GM04504 (cell line): ENCODE measurements around the gene GPBAR1.
A peak's percentile ranks its signal among the peaks of the same experiment; 100 is the strongest.

Source experiments
- DNase-seq: peaks from one replicate; pipeline ENCODE4 v3.0.0-alpha.2; 2012; ENCODE audit warnings: low read depth

Gene GPBAR1

DNA sequence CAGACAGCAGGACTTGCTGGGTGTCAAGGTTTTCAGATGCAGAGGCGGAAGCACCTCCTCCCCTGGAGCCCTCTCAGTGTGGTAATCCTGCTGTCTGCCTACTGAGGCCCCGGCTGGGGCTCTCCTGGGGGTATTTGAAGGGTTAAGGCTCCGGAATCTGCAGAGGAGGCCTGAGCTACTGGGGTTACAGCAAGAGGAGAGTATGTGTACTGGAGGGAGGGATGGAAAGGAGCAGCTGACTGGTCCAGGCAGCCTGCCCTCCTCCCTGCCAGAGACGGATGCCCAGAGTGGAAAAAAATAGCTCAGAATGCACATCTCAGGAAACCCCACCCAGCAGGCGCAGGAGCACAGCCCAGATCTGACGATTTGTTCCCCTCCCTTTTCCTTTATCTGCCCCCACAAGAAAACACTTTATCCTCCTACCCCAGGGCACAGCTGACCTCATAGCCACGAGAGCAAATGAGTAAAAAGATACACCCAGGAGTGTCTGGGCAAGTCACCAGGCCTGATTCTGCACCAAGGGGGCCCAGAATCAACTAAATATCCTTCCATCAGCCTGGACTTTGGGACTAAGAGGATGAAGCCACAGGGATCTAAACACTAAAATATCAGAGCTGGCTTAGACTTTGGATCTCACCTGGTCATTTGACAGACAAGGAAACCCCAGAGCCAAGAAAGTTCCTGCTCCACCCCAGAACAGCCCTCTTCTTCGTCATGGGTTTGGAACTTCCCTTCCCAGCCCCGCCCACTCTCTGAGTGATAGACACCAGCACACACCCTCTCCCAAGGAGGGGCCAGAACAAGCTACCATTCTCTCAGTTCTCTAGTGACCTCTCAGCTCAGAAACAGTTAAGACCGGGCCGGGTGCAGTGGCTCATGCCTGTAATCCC lies 26.0 kb downstream of the GPBAR1 start:
- DNase-seq = peak; percentile 90

DNA sequence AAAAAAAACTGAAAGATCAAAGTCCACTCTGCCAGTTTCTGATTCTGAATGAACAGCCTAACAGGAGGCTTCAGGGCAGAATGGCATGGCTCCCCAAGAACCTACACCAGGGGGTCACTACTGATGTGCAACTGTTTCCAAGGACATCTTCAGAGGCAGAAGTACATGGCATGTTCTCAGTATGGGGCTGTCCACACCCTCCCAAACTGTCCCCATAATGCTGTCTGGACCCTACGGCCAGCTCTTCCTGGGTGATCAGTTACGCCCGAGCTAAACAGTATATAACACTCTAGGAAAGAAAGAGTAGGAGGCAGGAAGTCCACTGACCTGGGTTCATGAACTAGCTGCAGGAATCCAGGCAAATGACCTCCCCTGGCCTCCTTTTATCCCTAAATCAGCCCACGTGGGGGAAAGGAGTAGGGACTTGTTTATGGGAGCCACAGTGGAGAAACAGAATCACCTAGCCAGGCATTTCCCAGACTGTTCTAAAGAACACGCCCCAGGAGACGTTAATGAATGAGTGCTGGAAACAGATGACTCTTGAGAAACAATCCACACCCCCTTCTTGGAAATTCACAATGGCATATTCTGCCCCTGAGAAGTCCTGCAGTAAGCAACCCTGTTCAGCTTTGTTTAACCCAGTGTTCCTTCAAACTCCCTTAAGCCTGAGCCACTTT lies 29.0 kb downstream of the GPBAR1 start:
- DNase-seq = no peak

DNA sequence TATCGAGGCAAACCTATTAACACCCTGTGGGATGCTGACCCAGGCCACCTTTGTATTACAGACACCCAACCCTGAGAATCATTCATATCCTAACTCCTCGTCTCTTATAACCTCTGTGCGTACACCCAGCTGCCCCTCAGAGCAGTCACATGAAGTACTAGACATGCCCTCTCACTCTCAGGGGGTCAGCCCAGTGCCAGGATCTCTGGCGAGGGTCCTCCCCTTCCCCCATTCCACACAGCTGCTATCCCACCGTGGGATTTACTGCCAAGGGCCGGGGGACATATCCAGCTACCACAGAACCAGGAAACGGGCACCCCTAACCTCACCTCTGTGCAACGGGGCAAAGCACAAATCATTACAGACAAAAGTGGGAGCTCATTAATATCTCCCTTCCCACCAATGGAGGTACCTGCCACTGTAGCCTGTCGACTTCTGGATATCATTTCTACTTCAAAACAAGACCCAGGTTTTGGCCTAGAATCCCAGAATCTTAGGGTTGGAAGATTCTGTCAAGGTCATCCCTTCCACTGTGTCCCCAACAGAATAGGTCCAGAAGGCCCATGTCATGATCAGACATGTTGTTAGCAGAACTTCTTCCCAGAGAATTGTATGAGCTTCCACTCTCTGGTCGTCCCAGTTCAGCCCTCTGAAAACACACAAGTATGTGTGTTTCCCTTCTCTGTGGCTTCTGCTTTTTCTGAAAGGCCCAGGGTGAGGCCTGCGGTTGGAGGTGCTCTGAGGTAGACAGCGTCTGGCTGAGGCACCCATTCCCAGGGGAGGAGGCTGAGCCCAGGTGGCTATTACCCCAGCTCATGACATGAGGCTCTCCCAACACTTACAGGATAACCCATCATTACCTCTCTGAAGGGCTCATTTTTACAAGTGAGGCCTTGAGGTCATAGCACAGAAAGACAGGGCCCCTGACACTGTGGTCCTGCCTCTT lies 29.8 kb downstream of the GPBAR1 start:
- DNase-seq = no peak

DNA sequence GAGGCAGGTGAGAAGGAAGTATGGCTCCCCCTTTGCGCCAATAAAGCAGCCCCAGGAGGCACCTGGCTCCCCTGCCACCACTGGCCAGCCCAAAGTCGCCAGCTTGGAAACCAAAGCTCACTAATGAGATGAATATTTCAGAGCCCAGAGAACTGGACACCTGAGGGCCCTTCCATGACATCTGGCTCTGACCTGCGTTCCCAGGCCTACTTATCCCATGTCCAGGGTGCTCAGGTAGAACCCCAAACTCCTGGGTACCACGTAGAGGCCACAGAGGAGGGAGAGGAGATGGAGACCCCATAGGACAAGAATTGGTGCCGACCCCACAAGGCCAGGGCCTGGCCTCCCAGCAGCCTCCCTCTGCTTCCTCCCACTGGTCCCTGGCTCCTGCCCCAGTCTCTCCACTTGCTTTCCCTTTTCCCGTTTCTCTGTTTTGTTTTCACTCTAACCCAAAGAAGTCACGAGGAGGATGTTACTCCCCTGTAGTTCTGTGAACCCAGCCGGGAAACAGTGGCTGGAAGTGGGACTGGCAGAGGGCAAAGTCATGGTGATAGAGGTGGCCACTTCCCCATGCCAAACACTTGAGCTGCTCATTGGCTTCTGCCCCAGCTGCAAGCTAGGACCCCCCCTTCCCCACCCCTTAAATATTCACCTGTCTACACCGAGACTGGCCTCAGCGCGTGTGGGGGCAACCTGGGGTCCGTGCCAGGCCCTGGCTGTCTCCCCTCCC lies 30.7 kb downstream of the GPBAR1 start:
- DNase-seq = no peak

DNA sequence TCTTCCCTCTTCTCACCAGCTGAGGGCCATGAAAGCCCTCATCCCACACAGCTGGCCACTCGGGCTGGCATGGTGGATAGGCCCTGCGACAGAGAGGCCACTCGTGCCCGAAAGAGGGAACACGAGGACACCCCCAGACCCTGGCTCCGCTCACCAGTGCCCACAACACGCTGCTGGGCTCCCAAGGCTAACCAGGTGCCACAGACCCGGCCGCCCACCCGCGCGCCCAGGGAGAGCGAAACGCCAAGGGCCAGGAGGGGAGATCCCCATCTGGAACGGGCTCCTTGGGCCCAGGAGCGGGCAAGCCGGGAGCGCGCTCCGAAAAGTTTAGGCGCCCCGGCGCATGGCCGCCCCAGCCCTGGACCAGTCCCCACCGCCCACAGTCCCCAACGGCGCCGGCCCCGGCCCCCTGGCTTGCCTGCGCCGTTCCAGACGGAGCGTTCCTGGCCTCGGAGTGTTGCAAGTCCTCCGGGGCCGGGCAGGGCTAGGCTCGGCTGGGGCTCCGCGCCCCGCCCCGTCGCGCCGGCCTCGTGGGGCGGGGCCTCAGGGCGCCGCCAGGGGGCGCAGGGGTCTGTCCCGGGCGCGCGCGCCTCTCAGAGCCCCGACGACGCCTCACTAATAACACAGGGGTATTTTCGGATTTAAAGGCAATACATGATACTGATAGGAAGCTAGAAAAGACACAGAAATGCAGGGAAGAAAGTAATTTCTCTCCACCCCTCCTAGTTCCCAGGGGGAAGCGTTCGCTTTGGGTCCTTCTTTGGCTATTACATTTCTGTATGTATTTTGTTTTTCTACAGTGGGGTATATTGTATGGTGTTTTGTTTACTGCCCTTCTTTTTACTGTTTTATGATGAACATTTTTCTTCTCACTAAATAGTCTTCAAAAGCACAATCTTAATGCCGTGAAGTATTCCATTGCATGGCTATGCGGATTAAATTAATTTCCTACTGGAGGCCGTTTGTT lies 31.5 kb downstream of the GPBAR1 start, which contains the start of gene TMBIM1:
Gene TMBIM1, minus strand, starts transcription at position 456 of the 967 bp plus-strand sequence. CDS start 10,362 bp downstream, outside the sequence.
- DNase-seq = no peak

DNA sequence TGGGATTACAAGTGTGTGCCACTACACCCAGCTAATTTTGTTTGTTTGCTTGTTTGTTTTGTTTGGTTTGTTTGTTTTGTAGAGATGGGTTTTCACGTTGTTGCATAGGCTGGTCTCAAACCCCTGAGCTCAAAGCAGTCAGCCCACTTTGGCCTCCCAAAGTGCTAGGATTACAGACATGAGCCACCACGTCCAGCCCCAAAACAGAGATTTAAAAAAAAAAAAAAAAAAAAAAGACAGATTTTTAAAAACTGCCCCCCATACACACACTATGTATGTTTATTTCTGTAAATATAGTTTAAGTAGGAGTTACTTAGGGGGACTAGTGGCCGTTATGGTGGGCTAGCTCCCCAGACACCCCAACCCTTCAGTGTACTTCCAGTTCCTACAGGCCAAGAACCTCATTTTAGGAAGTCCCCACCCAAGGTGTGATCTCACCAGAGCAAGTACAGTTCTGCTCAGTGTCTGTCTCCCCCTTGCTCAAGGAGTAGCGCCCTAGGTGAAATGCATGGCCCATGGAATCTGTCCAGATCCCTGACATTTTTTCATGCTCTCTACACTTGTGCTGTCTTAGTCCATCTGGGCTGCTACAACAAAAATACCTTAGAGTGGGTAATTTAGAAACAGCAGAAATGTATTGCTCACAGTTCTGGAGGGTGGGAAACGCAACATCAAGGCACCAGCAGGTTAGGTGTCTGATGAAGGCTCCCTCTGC lies 33.1 kb downstream of the GPBAR1 start:
- DNase-seq = no peak

DNA sequence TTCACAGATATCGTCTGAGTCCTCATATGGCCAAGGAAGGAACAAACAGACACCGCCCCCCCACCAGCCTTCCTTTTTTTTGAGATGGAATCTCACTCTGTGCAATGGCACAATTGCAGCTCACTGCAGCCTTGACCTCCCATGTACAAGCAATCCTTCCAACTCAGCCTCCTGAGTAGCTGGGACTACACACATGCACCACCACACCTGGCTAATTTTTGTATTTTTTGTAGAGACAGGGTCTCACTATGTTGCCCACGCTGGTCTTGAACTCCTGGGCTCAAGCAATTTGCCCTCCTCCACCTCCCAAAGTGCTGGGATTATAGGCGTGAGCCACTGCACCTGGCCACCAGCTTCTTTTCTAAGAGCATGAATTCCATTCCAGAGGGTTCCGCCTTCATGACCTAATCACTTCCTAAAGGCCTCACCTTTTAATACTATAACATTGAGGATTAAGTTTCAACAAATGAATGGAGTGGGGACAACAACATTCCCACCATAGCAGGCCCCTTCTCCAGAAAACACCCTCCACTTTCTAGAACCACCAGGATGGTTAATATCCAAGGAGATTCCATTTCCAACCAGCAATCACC lies 33.7 kb downstream of the GPBAR1 start:
- no peak for DNase-seq

DNA sequence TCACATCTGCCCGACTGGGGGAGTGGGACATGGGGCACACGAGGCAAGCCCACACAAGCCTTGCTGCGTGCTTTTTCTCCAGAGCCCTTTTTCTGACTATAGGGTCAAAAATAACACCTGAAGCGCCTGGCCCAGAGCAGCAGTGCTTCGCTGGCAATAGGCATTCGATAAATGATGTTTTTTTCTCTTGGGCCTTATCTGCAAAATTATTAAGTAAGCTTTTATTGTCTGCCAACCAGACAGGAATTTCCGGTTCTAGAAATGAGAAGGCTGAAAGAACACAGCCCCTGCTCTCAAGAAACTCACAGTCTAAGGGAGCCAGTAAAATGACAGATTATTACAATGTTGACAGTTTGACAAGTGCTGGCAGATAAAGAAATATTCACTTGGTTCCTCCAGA lies 34.2 kb downstream of the GPBAR1 start:
- no peak for DNase-seq

DNA sequence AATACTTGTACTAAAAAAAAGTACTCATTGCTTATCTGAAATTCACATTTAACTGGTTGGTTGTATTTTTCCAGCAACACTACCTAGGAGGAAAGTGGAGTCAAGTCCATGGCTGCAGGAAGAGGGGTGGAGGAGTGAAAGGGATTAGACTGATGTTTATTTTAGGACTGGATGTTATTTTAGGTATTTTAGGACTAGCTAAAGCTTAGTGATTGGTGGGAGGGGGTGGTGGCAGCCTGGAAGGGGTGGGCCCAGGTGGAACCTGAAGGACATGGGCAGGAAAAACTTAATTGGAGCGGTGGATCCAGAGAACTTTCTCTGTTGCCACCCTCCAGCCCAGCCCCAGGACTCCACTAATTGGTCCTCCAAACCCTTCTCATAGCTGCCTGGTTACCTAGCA lies 35.4 kb downstream of the GPBAR1 start:
- no peak for DNase-seq

DNA sequence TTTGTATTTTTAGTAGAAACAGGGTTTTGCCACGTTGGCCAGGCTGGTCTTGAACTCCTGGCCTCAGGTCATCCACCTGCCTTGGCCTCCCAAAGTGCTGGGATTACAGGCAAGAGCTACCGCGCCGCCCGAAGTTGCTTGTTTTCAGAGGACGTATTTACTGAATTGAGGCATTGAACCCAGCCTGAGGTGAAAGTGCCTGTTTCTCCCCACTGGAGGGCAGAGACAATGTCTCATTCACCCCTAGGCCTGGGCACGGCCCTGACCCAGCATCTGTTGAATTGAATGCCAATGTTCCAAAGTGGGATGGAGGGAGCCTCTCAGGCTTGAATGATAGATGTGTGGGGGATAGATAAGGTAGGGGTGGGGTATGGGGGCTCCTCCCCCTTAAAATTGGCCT lies 36.0 kb downstream of the GPBAR1 start:
- no peak for DNase-seq

DNA sequence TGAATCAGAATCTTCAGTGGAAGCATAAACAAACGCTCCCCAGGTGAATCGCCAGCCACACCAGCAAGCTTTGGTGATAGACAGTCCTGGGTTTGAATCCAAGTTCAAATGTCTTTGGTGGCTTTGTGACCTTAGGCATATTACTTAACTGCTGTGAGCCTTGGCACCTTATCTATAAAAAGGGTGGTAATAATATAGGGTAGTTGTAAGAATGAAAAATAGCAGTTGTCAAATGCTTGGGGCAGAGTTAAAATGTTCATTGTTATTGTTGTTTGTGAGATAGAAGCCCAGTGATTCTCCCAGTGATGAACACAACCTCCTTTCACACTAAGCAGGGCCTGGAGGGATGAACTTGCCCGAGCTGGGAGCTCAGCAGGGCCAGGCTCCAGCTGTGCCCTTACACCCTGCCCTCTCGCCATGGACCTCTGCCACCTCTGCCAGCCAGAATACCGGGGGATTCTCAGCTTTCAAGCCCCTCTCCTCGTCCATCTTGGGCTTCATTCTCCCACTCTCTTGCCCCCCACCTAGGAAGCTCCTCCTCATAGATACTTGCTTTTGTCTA lies 37.6 kb downstream of the GPBAR1 start:
- no peak for DNase-seq

DNA sequence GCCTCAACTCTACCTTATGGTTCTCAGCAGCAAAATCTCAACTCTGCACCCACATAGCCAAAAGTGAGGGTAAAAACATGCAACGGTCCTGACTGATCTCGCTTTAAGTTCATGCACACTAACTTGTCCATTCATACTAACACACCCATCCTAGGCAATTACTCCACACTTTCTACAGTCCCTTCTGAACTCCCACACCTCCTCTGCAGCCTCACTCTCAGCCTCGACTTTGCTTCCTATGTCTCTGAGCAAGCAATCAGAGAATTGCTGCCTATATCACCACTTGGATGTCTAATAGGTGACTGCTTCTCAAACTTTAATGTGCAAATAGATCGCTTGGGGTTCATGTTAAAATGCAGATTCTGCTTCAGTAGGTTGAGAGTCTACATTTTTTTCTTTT lies 39.3 kb downstream of the GPBAR1 start:
- no peak for DNase-seq

DNA sequence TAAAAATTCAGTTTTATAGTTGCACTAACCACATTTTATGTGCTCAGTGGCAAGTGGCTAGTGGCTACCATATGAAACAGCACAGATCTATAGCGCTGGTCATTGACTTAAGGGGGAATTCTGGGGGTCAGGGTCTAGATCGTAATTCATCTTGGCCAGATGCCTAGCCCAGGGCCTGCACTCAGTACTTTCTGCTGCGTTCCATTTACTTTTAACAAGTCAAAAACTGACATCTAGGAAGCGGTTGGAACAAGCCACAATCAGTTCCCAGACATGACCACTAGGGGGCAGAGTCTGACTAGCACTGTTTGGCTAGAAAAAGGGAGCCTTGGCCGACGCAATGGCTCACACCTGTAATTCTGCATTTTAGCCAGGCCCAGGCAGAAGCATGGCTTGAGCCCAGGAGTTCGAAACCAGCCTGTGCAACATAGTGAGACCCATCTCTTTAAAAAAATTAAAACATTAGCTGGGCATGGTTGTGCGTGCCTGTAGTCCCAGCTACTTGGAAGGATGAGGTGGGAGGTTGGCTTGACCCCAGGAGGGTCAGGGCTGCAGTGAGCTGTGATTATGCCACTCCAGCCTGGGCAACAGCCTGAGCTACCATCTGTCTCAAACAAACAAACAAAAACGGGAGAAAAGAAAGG lies 40.5 kb downstream of the GPBAR1 start:
- no peak for DNase-seq

DNA sequence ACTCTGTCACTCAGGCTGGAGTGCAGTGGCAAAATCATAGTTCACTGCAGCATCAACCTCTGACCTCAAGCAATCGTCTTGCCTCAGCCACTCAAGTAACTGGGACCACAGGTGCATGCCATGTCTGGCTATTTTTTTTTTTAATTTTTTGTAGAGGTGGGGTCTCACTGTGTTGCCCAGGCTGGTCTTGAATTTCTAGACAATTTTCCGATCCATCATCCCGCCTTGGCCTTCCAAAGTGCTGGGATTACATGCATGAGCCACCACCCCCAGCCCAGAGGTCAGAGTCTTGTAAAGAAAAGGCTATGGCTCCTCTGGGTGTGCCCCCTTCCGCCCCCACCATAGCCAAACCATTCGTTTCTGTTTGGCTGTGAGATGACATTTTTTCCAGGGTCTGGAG lies 44.6 kb downstream of the GPBAR1 start:
- no peak for DNase-seq

DNA sequence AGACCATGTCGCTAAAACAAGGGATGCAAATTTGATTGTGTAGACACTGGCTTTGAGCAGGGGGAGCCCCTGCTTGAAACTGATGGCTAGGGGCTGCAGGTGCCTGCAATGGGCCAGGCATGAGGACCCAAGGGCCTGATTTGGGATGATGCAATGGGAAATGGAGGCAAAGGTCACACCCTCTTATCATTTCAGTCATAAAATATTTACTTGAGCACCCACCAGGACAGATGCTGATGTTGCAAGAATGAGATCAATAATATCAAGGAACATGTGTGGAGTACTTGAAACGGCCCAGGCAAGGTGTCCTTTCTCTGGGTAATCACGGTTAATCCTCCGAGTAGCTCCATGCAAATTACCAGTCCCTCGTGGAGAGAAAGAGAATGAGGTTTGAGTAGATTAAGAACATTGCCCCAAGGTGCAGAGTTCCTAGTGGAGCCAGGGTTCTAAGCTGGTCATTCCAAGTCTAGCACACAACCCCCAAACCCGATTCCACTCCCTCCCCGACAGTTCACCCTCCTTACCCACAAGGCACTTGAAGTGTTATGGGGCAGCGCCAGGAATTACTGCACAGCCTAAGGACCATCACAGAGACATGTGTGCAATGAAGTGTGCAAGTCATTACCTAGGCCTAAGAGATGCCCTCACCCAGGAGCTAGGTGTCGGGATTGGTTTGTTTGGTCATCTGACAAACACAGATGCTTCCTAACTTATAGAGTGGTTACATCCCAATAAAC lies 45.5 kb downstream of the GPBAR1 start:
- no peak for DNase-seq

DNA sequence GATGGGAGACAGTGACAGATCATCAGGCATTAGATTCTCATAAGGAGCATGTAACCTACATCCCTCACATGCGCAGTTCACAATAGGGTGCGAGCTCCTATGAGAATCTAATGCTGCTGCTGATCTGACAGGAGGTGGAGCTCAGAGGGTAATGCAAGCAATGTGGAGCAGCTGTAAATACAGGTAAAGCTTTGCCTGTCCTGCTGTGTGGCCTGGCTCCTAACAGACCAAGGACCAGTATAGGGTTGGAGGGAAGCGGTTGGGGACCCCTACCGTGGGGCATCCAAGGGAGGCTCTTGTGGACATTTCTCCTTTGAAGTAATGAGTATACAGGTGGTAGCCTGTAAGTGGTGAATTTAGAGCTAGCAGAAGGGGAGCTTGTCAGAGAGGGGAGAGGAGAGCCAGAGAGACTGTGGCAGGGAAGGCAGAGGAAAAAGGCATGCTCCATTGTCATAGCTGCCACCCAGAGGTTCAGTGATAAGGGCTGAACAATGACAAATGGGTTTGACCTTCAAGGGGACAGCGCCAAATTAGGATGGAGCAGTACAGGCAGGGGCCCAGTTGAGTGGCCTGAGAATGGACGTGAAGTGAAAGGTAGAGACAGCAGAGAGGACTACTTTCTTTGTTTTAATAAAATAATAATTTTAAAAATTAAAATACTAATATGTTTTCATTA lies 46.7 kb downstream of the GPBAR1 start:
- DNase-seq = no peak

DNA sequence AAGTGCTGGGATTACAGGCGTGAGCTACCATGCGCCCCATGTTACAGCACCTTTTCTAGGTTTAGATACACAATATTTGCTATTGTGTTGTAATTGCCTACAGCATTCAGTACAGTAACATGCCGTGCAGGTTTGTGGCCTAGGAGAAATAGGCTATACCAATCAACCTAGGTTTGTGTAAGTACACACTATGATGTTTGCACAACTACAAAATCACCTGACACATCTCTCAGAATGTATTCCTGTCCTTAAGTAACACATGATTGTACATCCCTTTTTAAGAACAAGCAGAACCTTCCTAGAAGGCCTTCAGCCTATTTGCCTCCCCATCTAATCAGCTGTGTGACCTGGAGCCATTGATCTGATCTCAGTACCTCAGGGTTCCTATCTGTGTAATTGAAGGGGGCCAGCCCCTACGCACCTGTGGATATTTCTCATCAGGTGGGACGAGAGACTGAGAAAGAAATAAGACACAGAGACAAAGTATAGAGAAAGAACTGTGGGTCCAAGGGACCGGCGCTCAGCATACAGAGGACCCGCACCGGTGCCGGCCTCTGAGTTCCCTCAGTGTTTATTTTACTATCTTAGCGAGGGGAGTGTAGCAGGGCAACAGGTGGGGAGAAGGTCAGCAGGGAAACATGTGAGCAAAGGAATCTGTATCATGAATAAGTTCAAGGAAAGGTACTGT lies 50.2 kb downstream of the GPBAR1 start:
- no peak for DNase-seq
